MM.1S (cell line): ENCODE results near the gene MED27.

Experiments used
- DNase-seq: peaks from one replicate; pipeline ENCODE4 v3.0.0-alpha.2; 2015
- H2AFZ ChIP-seq: fragments of 300-600 bp; sonication (generic); 2 replicates; pipeline ENCODE4 v1.6.0; 2016; ENCODE audit warnings: antibody characterized with exemption, low read length
- H3F3A ChIP-seq: fragments of 300-600 bp; sonication (generic); 2 replicates; pipeline ENCODE4 v1.6.1; 2016; ENCODE audit warnings: mild to moderate bottlenecking, antibody characterized with exemption, low read length, moderate library complexity, mixed read lengths; ENCODE audit not compliant: insufficient read depth
- H3K27ac ChIP-seq: fragments of 300-600 bp; sonication (generic); 2 replicates; pipeline ENCODE4 v1.5.1; 2016; ENCODE audit warnings: mild to moderate bottlenecking, low read length
- H3K27me3 ChIP-seq: fragments of 300-600 bp; sonication (generic); replicated peaks from 2 replicates; pipeline ENCODE4 v1.6.0; 2016; ENCODE audit warnings: low read length; ENCODE audit not compliant: insufficient read depth
- H3K36me3 ChIP-seq: fragments of 300-600 bp; sonication (generic); replicated peaks from 2 replicates; pipeline ENCODE4 v1.6.1; 2016; ENCODE audit warnings: mild to moderate bottlenecking, low read length, mixed read lengths; ENCODE audit not compliant: insufficient read depth
- H3K4me1 ChIP-seq: fragments of 300-600 bp; sonication (generic); 2 replicates; pipeline ENCODE4 v1.6.1; 2016; ENCODE audit warnings: low read length, mixed read lengths
- H3K4me2 ChIP-seq: fragments of 300-600 bp; sonication (generic); 2 replicates; pipeline ENCODE4 v1.6.0; 2016; ENCODE audit warnings: low read depth, low read length
- H3K4me3 ChIP-seq: fragments of 300-600 bp; sonication (generic); 2 replicates; pipeline ENCODE4 v1.5.1; 2016; ENCODE audit warnings: low read length, mixed read lengths
- H3K79me2 ChIP-seq: fragments of 300-600 bp; sonication (generic); 2 replicates; pipeline ENCODE4 v1.6.1; 2016; ENCODE audit warnings: mixed run types, low read length, mixed read lengths
- H3K9ac ChIP-seq: fragments of 300-600 bp; sonication (generic); 2 replicates; pipeline ENCODE4 v1.6.1; 2016; ENCODE audit warnings: low read length, mixed read lengths
- H3K9me2 ChIP-seq: fragments of 300-600 bp; sonication (generic); replicated peaks from 2 replicates; pipeline ENCODE4 v1.6.1; 2016; ENCODE audit warnings: mild to moderate bottlenecking, low read length, mixed read lengths; ENCODE audit not compliant: insufficient read depth
- H3K9me3 ChIP-seq: fragments of 300-600 bp; sonication (generic); replicated peaks from 2 replicates; pipeline ENCODE4 v1.6.1; 2016; ENCODE audit warnings: mild to moderate bottlenecking, low read length, mixed read lengths; ENCODE audit not compliant: insufficient read depth
- H4K20me1 ChIP-seq: fragments of 300-600 bp; sonication (generic); 2 replicates; pipeline ENCODE4 v1.6.1; 2016; ENCODE audit warnings: mild to moderate bottlenecking, low read length, moderate library complexity, mixed read lengths; ENCODE audit not compliant: insufficient read depth
- EZH2 ChIP-seq: fragments of 300-600 bp; sonication (generic); optimal IDR thresholded peaks from 2 replicates; pipeline ENCODE3; 2017; ENCODE audit warnings: low read depth, mild to moderate bottlenecking, antibody characterized with exemption, low read length, mixed read lengths
- EZH2phosphoT487 ChIP-seq: fragments of 300-600 bp; sonication (generic); IDR thresholded peaks from 2 replicates; pipeline ENCODE4 v1.6.1; 2018; ENCODE audit warnings: antibody characterized with exemption, low read length
- TF ChIP-seq, protein P1 (sequence below): fragments of 300-600 bp; sonication (generic); IDR thresholded peaks from 2 replicates; pipeline ENCODE4 v1.5.1; 2016; ENCODE audit warnings: antibody characterized with exemption, low read length, mixed read lengths

The MED27 gene

DNA sequence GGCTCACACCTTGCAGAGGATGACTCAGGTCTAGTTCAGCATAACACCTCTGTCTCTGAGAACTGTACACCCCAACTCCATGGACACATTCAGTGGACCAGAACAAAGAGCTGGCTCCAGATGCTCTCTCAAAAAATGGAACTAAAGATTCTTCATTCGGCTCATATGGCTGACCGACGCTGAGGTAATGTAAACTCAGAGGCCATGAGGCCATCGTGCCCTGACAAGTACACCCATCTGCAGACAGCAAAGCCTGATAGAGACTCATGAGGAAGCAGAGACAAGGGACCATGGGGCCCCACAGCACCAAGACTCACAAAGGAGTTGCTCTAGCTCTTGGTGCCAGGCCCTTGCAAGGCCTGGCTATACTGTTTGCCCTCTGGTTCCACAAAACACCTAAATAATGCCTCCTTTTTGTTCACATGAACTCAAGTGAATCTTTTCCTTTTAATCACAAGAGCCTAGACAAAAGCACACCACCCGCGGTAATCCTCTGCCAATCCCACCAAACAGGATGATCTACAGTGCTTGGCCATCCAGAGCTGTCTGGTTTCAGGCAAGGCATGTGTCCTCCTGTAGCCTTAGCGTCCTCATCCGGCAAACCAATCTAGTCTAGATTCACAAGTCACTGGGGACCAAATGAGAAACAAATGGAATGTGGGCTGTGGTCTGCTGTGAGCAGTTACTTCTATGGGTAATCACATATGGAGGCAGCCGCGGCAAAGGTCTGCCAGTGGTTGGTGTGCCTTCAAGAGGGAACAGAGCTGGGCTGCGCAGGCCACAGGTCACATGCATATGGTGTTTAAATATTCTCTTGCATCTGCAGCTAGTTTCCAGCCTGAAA is 22.7 kb downstream of the MED27 start:
- Histone ChIP-seq H3K9me2 (no peaks in the 10 kb centered on the region), H3K9me3 (no peaks in the 10 kb centered on the region), H2AFZ (no peak overlapping the region), H4K20me1 (no peaks in the 10 kb centered on the region), H3K4me3 (no peak overlapping the region), H3K9ac (no peak overlapping the region), H3K27me3 (no peaks in the 10 kb centered on the region), H3K79me2 (peaks cover 35% of the 10 kb centered on the region), H3F3A (no peaks in the 10 kb centered on the region), H3K36me3 (no peaks in the 10 kb centered on the region), H3K4me2 (no peak overlapping the region), H3K27ac (no peak overlapping the region), H3K4me1 (no peaks in the 10 kb centered on the region)
- TF ChIP-seq, protein P1, sequence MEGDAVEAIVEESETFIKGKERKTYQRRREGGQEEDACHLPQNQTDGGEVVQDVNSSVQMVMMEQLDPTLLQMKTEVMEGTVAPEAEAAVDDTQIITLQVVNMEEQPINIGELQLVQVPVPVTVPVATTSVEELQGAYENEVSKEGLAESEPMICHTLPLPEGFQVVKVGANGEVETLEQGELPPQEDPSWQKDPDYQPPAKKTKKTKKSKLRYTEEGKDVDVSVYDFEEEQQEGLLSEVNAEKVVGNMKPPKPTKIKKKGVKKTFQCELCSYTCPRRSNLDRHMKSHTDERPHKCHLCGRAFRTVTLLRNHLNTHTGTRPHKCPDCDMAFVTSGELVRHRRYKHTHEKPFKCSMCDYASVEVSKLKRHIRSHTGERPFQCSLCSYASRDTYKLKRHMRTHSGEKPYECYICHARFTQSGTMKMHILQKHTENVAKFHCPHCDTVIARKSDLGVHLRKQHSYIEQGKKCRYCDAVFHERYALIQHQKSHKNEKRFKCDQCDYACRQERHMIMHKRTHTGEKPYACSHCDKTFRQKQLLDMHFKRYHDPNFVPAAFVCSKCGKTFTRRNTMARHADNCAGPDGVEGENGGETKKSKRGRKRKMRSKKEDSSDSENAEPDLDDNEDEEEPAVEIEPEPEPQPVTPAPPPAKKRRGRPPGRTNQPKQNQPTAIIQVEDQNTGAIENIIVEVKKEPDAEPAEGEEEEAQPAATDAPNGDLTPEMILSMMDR: no peak
- TF ChIP-seq EZH2phosphoT487 (no peak), EZH2 (no peak)
- DNase-seq: no peak

DNA sequence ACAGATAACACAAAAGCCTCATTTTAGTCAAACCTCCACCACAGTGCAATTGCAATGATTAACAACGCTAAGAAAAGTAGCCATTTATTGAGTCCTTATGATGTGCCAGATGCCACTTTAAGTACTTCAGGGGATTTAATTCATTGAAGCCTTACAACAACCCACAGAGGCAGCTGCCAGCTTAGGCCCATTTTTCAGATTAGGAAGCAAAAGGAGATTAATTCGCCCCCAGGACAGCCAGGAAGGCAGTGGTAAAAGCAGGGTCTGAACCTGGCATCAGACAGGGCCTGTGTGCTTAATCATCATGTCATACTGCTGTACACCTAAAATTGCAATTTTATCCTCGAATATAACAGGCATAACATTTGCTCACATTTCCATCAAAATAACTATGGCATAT is 23.9 kb downstream of the MED27 start:
- no peaks in the 10 kb centered on the region for H3K9me2 ChIP-seq
- no peaks in the 10 kb centered on the region for H3K36me3 ChIP-seq
- H4K20me1 ChIP-seq: no peaks in the 10 kb centered on the region
- H3K4me3 ChIP-seq: no peak overlapping the region
- H3K9ac ChIP-seq: no peak overlapping the region
- DNase-seq: no peak
- no peak overlapping the region for H3K4me2 ChIP-seq
- H3K79me2 ChIP-seq: peaks cover 44% of the 10 kb centered on the region
- H3K27me3 ChIP-seq: no peaks in the 10 kb centered on the region
- no peak for TF ChIP-seq EZH2
- no peak for TF ChIP-seq EZH2phosphoT487
- TF ChIP-seq, protein P1: no peak
- H3F3A ChIP-seq: no peaks in the 10 kb centered on the region
- H3K27ac ChIP-seq: no peak overlapping the region
- no peaks in the 10 kb centered on the region for H3K9me3 ChIP-seq
- no peaks in the 10 kb centered on the region for H3K4me1 ChIP-seq
- H2AFZ ChIP-seq: no peak overlapping the region

DNA sequence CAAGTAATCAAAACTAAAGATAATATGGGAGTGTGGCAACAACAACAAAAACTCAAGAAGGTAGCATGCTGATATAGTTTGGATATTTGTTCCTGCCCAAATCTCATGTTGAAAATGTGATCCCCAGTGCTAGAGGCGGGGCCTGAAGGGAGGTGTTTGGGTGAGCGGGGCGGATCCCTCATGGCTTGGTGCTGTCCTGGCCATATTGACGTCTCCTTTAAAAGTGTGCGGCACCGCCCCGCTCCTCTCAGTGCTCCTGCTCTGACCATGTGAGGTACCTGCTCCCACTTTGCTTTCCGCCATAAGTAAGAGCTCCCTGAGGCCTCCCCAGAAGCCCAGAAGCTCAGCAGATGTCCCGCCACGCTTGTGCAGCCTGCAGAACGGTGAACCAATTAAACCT is 25.6 kb downstream of the MED27 start:
- Histone ChIP-seq H3K4me3 (no peak overlapping the region), H3K9me2 (no peaks in the 10 kb centered on the region), H3K9me3 (no peaks in the 10 kb centered on the region), H4K20me1 (no peaks in the 10 kb centered on the region), H3K79me2 (peaks cover 54% of the 10 kb centered on the region), H3K4me2 (no peak overlapping the region), H3K9ac (no peak overlapping the region), H2AFZ (no peak overlapping the region), H3F3A (no peaks in the 10 kb centered on the region), H3K36me3 (no peaks in the 10 kb centered on the region), H3K27ac (no peak overlapping the region), H3K27me3 (no peaks in the 10 kb centered on the region), H3K4me1 (no peaks in the 10 kb centered on the region)
- DNase-seq: no peak
- no peak for TF ChIP-seq EZH2phosphoT487
- TF ChIP-seq EZH2: no peak
- TF ChIP-seq, protein P1: no peak
